Hepatocyte (in vitro differentiated cells): ENCODE measurements around the gene KCNV2.

Source experiments
- EZH2 ChIP-seq: fragments of 200-600 bp; sonication (generic); IDR thresholded peaks from 2 replicates; pipeline ENCODE4 v1.6.1; 2016; ENCODE audit warnings: antibody characterized with exemption, mild to moderate bottlenecking, borderline replicate concordance
- TF ChIP-seq, protein P1 (sequence below): fragments of 200-600 bp; sonication (generic); IDR thresholded peaks from 2 replicates; pipeline ENCODE4 v1.5.1; 2016; ENCODE audit warnings: antibody characterized with exemption, mild to moderate bottlenecking; ENCODE audit not compliant: poor library complexity

DNA sequence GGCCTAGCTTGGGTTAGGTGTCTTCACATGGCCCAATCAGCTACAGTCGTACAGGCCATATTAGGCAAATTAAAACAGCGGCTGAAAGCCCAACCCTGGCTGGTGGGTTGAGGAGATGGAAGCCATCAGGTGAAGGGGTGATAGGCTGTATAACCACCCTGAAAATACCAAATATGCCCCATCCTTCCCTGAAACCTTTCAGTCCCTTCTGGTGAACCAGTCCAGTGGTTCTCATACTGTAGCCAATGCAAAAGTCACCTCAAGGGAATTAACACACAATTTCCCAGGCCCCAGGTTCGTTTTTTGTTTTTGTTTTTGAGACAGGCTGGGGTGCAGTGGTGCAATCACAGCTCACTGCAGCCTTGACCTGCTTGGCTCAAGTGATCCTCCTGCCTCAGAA is 19.8 kb upstream of the KCNV2 start:
- no peak for TF ChIP-seq EZH2
- TF ChIP-seq, protein P1, sequence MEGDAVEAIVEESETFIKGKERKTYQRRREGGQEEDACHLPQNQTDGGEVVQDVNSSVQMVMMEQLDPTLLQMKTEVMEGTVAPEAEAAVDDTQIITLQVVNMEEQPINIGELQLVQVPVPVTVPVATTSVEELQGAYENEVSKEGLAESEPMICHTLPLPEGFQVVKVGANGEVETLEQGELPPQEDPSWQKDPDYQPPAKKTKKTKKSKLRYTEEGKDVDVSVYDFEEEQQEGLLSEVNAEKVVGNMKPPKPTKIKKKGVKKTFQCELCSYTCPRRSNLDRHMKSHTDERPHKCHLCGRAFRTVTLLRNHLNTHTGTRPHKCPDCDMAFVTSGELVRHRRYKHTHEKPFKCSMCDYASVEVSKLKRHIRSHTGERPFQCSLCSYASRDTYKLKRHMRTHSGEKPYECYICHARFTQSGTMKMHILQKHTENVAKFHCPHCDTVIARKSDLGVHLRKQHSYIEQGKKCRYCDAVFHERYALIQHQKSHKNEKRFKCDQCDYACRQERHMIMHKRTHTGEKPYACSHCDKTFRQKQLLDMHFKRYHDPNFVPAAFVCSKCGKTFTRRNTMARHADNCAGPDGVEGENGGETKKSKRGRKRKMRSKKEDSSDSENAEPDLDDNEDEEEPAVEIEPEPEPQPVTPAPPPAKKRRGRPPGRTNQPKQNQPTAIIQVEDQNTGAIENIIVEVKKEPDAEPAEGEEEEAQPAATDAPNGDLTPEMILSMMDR, result no peak
